WTC11 (cell line): ENCODE measurements around the gene ZNF85. TPM values are rescaled to one million over a fixed set of nuclear protein-coding genes. Genes with fewer than 3 reads are reported as not detected.

Experiments
- ATAC-seq: fragments of 200-7000 bp; cut with Tn5 transposase; 2 replicates; pipeline ENCODE4 v1.10.0; 2021; ENCODE audit warnings: mild to moderate bottlenecking, moderate library complexity
- Bru-seq: library from RNA; stranded (reverse); fragments of 400-500 nt; gene quantifications from one replicate; lab custom pipeline; 2021; lab: Mats Ljungman, UMichigan
- CTCF ChIA-PET: fragments of 300-600 bp; sonication (Branson Sonifier 250); formaldehyde crosslinking; loops from one replicate; lab custom pipeline; 2021; ENCODE audit warnings: antibody characterized with exemption; lab: Charles Lee
- POLR2A ChIA-PET: fragments of 350-600 bp; sonication (Branson Sonifier 250); formaldehyde crosslinking; loops from one replicate; lab custom pipeline; 2021; ENCODE audit warnings: antibody characterized with exemption; lab: Charles Lee
- DNase-seq: peaks from one replicate; pipeline ENCODE4 v3.0.0; 2021; ENCODE audit warnings: low spot score
- H3K27ac Mint-ChIP-seq: 2 replicates; pipeline ENCODE4 v1.8.0; 2021; ENCODE audit warnings: mixed read lengths
- H3K27me3 Mint-ChIP-seq: 2 replicates; pipeline ENCODE4 v1.8.0; 2021; ENCODE audit warnings: low read depth, mild to moderate bottlenecking, moderate library complexity, mixed read lengths
- H3K36me3 Mint-ChIP-seq: 2 replicates; pipeline ENCODE4 v1.8.0; 2021; ENCODE audit warnings: mixed read lengths
- H3K4me1 Mint-ChIP-seq: 2 replicates; pipeline ENCODE4 v1.8.0; 2022; ENCODE audit warnings: mixed read lengths
- H3K4me3 Mint-ChIP-seq: 2 replicates; pipeline ENCODE4 v1.8.0; 2021; ENCODE audit warnings: mild to moderate bottlenecking, moderate library complexity, mixed read lengths
- H3K9me3 Mint-ChIP-seq: 2 replicates; pipeline ENCODE4 v1.8.0; 2021; ENCODE audit warnings: mixed read lengths
- AR ChIP-seq: fragments of 250-450 bp; sonication (Bioruptor Pico); IDR thresholded peaks from 2 replicates; pipeline ENCODE4 v1.9.0; 2021; ENCODE audit warnings: mild to moderate bottlenecking
- CREB1 ChIP-seq: sonication (generic); formaldehyde crosslinking; IDR thresholded peaks from 2 replicates; pipeline ENCODE4 v1.8.0; 2023; ENCODE audit warnings: mild to moderate bottlenecking, missing genetic modification reagents
- ETV6 ChIP-seq: sonication (generic); formaldehyde crosslinking; IDR thresholded peaks from 2 replicates; pipeline ENCODE4 v1.8.1; 2022; ENCODE audit warnings: mild to moderate bottlenecking, missing genetic modification reagents
- GRHL2 ChIP-seq: fragments of 250-450 bp; sonication (Bioruptor Pico); IDR thresholded peaks from 2 replicates; pipeline ENCODE4 v1.8.0; 2022; ENCODE audit warnings: mild to moderate bottlenecking, moderate library complexity; ENCODE audit not compliant: insufficient replicate concordance, severe bottlenecking
- GTF2I ChIP-seq: fragments of 250-450 bp; sonication (Bioruptor Pico); conservative IDR thresholded peaks from 2 replicates; pipeline ENCODE4 v1.4.0; 2021; ENCODE audit warnings: mild to moderate bottlenecking
- HMGXB4 ChIP-seq: sonication (generic); formaldehyde crosslinking; IDR thresholded peaks from 2 replicates; pipeline ENCODE4 v1.8.1; 2023; ENCODE audit warnings: mild to moderate bottlenecking, moderate library complexity, missing genetic modification reagents
- IRF1 ChIP-seq: sonication (generic); formaldehyde crosslinking; IDR thresholded peaks from 2 replicates; pipeline ENCODE4 v1.8.0; 2023; ENCODE audit warnings: missing genetic modification reagents
- JUN ChIP-seq: sonication (generic); formaldehyde crosslinking; IDR thresholded peaks from 2 replicates; pipeline ENCODE4 v1.8.0; 2023; ENCODE audit warnings: mild to moderate bottlenecking, missing genetic modification reagents
- MAX ChIP-seq: sonication (generic); formaldehyde crosslinking; IDR thresholded peaks from 2 replicates; pipeline ENCODE4 v1.8.0; 2022; ENCODE audit warnings: mild to moderate bottlenecking, missing genetic modification reagents
- NFYB ChIP-seq: sonication (generic); formaldehyde crosslinking; conservative IDR thresholded peaks from 2 replicates; pipeline ENCODE4 v1.8.0; 2022; ENCODE audit warnings: low read depth, missing genetic modification reagents
- NR2C2 ChIP-seq: sonication (generic); formaldehyde crosslinking; IDR thresholded peaks from 2 replicates; pipeline ENCODE4 v1.8.0; 2022; ENCODE audit warnings: mild to moderate bottlenecking, missing genetic modification reagents
- NR3C1 ChIP-seq: sonication (generic); formaldehyde crosslinking; conservative IDR thresholded peaks from 2 replicates; pipeline ENCODE4 v1.8.1; 2023; ENCODE audit warnings: low read depth, mild to moderate bottlenecking, missing genetic modification reagents
- PRDM15 ChIP-seq: sonication (generic); formaldehyde crosslinking; IDR thresholded peaks from 2 replicates; pipeline ENCODE4 v1.8.0; 2022; ENCODE audit warnings: missing genetic modification reagents
- SMAD3 ChIP-seq: sonication (generic); formaldehyde crosslinking; IDR thresholded peaks from 2 replicates; pipeline ENCODE4 v1.8.0; 2022; ENCODE audit warnings: missing genetic modification reagents, mild to moderate bottlenecking, borderline replicate concordance
- SMAD4 ChIP-seq: sonication (generic); formaldehyde crosslinking; IDR thresholded peaks from 2 replicates; pipeline ENCODE4 v1.8.0; 2022; ENCODE audit warnings: mild to moderate bottlenecking, missing genetic modification reagents
- SOX15 ChIP-seq: fragments of 250-450 bp; sonication (Bioruptor Pico); IDR thresholded peaks from 2 replicates; pipeline ENCODE4 v1.9.0; 2021; ENCODE audit warnings: mild to moderate bottlenecking
- SP1 ChIP-seq: sonication (generic); formaldehyde crosslinking; conservative IDR thresholded peaks from 2 replicates; pipeline ENCODE4 v1.8.1; 2022; ENCODE audit warnings: missing genetic modification reagents
- STAT6 ChIP-seq: sonication (generic); formaldehyde crosslinking; conservative IDR thresholded peaks from 2 replicates; pipeline ENCODE4 v1.8.1; 2023; ENCODE audit warnings: mild to moderate bottlenecking, low read depth, missing genetic modification reagents, moderate library complexity
- TEAD1 ChIP-seq: sonication (generic); formaldehyde crosslinking; IDR thresholded peaks from 2 replicates; pipeline ENCODE4 v1.8.0; 2022; ENCODE audit warnings: mild to moderate bottlenecking, missing genetic modification reagents
- ZBTB43 ChIP-seq: sonication (generic); formaldehyde crosslinking; IDR thresholded peaks from 2 replicates; pipeline ENCODE4 v1.8.1; 2023; ENCODE audit warnings: mild to moderate bottlenecking, missing genetic modification reagents
- ZNF121 ChIP-seq: sonication (generic); formaldehyde crosslinking; IDR thresholded peaks from 2 replicates; pipeline ENCODE4 v1.8.0; 2023; ENCODE audit warnings: missing genetic modification reagents
- ZNF416 ChIP-seq: fragments of 250-450 bp; sonication (Bioruptor Pico); IDR thresholded peaks from 2 replicates; pipeline ENCODE4 v1.9.0; 2021; ENCODE audit warnings: mild to moderate bottlenecking, inconsistent platforms
- long read RNA-seq, 3 experiments: library from RNA in 1 of 3; library from capped mRNA in 1 of 3; library from polyadenylated mRNA in 1 of 3; unstranded in 2 of 3; stranded (forward) in 1 of 3; transcript quantifications; one replicate each; pipeline ENCODE4 v2.0.0, GENCODE V29; 2021
- total RNA-seq: library from RNA; stranded (reverse); gene quantifications from 3 replicates; pipeline ENCODE4 v1.2.3, GENCODE V29; 2021

ZNF85 gene
- 22.8 to 23.7 TPM (median 22.8 TPM) in 3 replicates for total RNA-seq
- percentile 91 among the genes with signal in this experiment for Bru-seq, nascent RNA
- long read RNA-seq, experiment 1, transcript ZNF85-202 (4 exons, 2,296 nt): major isoform, 20 of 36 reads
- long read RNA-seq, experiment 1, partial matches to known transcripts: 0 of 36 reads
- long read RNA-seq, experiment 1, other reads (novel, unspliced or antisense): 13 of 36 reads
- long read RNA-seq, experiment 2, transcript ZNF85-202 (4 exons, 2,296 nt): major isoform, 6 of 20 reads
- long read RNA-seq, experiment 2, partial matches to known transcripts: 3 of 20 reads
- long read RNA-seq, experiment 2, other reads (novel, unspliced or antisense): 10 of 20 reads
- long read RNA-seq, experiment 3, transcript ZNF85-202 (4 exons, 2,296 nt): major isoform, 18 of 41 reads
- long read RNA-seq, experiment 3, partial matches to known transcripts: 5 of 41 reads
- long read RNA-seq, experiment 3, other reads (novel, unspliced or antisense): 11 of 41 reads

- CTCF ChIA-PET: interaction anchor here (0.9 to 1.5 kb wide), 3 partner anchors 8 to 97 kb away, joined by 3 to 5 read pairs (median 3); partner anchors contain the start of gene ZNF430
- peak within 1 kb of the TSS; percentile 99 for H3K27ac Mint-ChIP-seq
- peak within 1 kb of the TSS; percentile 99 for H3K4me3 Mint-ChIP-seq
- no peak for TF ChIP-seq GRHL2 (CRISPR knock-in tag)
- TF ChIP-seq NFYB: peak; percentile 94
- no peak for TF ChIP-seq AR (CRISPR knock-in tag)
- no peak for TF ChIP-seq ZNF121 (CRISPR knock-in tag)
- TF ChIP-seq IRF1: no peak
- TF ChIP-seq NR2C2 (CRISPR knock-in tag): no peak
- TF ChIP-seq SMAD4: no peak
- no peak for TF ChIP-seq PRDM15 (CRISPR knock-in tag)
- no peak for TF ChIP-seq SOX15 (CRISPR knock-in tag)
- no peak for TF ChIP-seq ZBTB43 (CRISPR knock-in tag)
- TF ChIP-seq CREB1 (CRISPR knock-in tag): no peak
- no peak for TF ChIP-seq GTF2I (CRISPR knock-in tag)
- no peak for TF ChIP-seq ETV6 (CRISPR knock-in tag)
- peak; percentile 49; the same call in 1 of the 2 replicates for TF ChIP-seq HMGXB4 (CRISPR knock-in tag)
- 0 out of 2 replicates have a peak, but pooled peaks have one; percentile 30 for TF ChIP-seq SP1 (CRISPR knock-in tag)
- TF ChIP-seq JUN (CRISPR knock-in tag): 0 out of 2 replicates have a peak, but pooled peaks have one; percentile 18
- TF ChIP-seq NR3C1: no peak
- peak; percentile 55; the same call in 1 of the 2 replicates for TF ChIP-seq MAX (CRISPR knock-in tag)
- TF ChIP-seq STAT6: no peak
- TF ChIP-seq SMAD3: no peak
- no peak for TF ChIP-seq ZNF416
- no peak for TF ChIP-seq TEAD1
These were observed at the start of gene ZNF85 for GRCh38 chr19:20923077-20923871. Gene ZNF85 (plus strand): TSS chr19:20923251. CDS start chr19:20923401, 150 bp downstream.

More at GRCh38 chr19:20923077-20923871, at the start of gene ZNF85:
- ATAC-seq: peak; percentile 98
- Mint-ChIP-seq H3K9me3 (peaks cover 11% of the 10 kb centered on the region; the same call in 1 of the 2 replicates), H3K4me1 (peaks cover 16% of the 10 kb centered on the region), H3K36me3 (peaks cover 17% of the 10 kb centered on the region), H3K27me3 (no peaks in the 10 kb centered on the region)
- DNase-seq: peak; percentile 91
- POLR2A ChIA-PET: interaction anchor here (0.9 to 1.8 kb wide), 8 partner anchors 65 to 498 kb away, joined by 3 to 15 read pairs (median 4); partner anchors contain the start of genes ZNF66, ZNF714 and ZNF737
